Activated CD4-positive, alpha-beta T cell treated with anti-CD3 and anti-CD28 coated beads, Interleukin-2, Interleukin-6, amounts not matched to agents 100 ng/mL and 50 ng/mL, durations not matched to agents 16 hours and 8 hours (primary cell): ENCODE measurements around the gene ST3GAL5.
"Not testable (repeated sequence)": the region's sequence is repeated elsewhere in the genome, so short reads cannot be mapped to it uniquely, and the experiment has no call there.

ENCODE experiments used
- DNase-seq: peaks from one replicate; pipeline ENCODE4 v3.0.0-alpha.2; 2020

ST3GAL5 gene

GRCh38 chr2:85892216-85892944 is 3.6 kb upstream of the ST3GAL5 start:
- no peak for DNase-seq

- no peak for DNase-seq
Measured at GRCh38 chr2:85890522-85891176, 1.9 kb upstream of the ST3GAL5 start.

GRCh38 chr2:85889627-85890281 is 964 bp upstream of the ST3GAL5 start:
- no peak for DNase-seq

- peak; percentile 23 for DNase-seq
Measured at GRCh38 chr2:85888020-85888683, 638 bp downstream of the ST3GAL5 start.

- DNase-seq = peak; percentile 56
Measured at GRCh38 chr2:85887566-85888019, 1.2 kb downstream of the ST3GAL5 start.

- DNase-seq = peak; percentile 23
Measured at GRCh38 chr2:85886590-85886989, 2.2 kb downstream of the ST3GAL5 start.

GRCh38 chr2:85886141-85886540 is 2.6 kb downstream of the ST3GAL5 start:
- DNase-seq = no peak

- not testable (repeated sequence) for DNase-seq
Measured at GRCh38 chr2:85881781-85882180, 7.0 kb downstream of the ST3GAL5 start.

- not testable (repeated sequence) for DNase-seq
Measured at GRCh38 chr2:85880716-85881328, 8.0 kb downstream of the ST3GAL5 start.

GRCh38 chr2:85878719-85879370 is 9.9 kb downstream of the ST3GAL5 start:
- no peak for DNase-seq

GRCh38 chr2:85875350-85876050 is 13.3 kb downstream of the ST3GAL5 start:
- no peak for DNase-seq

- DNase-seq = no peak
Measured at GRCh38 chr2:85873679-85874078, 15.1 kb downstream of the ST3GAL5 start.

- DNase-seq = no peak
Measured at GRCh38 chr2:85872536-85873161, 16.1 kb downstream of the ST3GAL5 start.

- DNase-seq = no peak
Measured at GRCh38 chr2:85871494-85872164, 17.2 kb downstream of the ST3GAL5 start.

- DNase-seq = no peak
Measured at GRCh38 chr2:85868822-85869221, 20.0 kb downstream of the ST3GAL5 start.

- DNase-seq = no peak
Measured at GRCh38 chr2:85867556-85868292, 21.1 kb downstream of the ST3GAL5 start.

- DNase-seq = no peak
Measured at GRCh38 chr2:85867121-85867520, 21.7 kb downstream of the ST3GAL5 start.

GRCh38 chr2:85866165-85866659 is 22.6 kb downstream of the ST3GAL5 start:
- no peak for DNase-seq

- DNase-seq = peak; percentile 83
Measured at GRCh38 chr2:85865539-85866164, 23.1 kb downstream of the ST3GAL5 start.
